Measurements from ENCODE around the gene RAB5IF.

- no peak for TF ChIP-seq EZH2 (IDR thresholded peaks at IDR 0.05; ENCODE audit: insufficient read depth, poor library complexity, severe bottlenecking)
- TF ChIP-seq EZH2phosphoT487 (IDR thresholded peaks at IDR 0.05; ENCODE audit: insufficient read depth, low read depth) = no peak
These were observed 38.6 kb downstream of the RAB5IF start for GRCh38 chr20:36644032-36644705.
